Measurements from ENCODE around the gene ZNF629.
"Not testable (repeated sequence)": the region's sequence is repeated elsewhere in the genome, so short reads cannot be mapped to it uniquely, and the experiment has no call there.

ZNF629 gene

GRCh38 chr16:30786936-30787612, at the start of gene ZNF629:
TSS of gene ZNF629 (minus strand) at chr16:30787205. CDS start at chr16:30784482, 2,723 bp downstream.
- peak; percentile 73 to 75 for ATAC-seq

GRCh38 chr16:30834130-30834740, 47.2 kb upstream of the ZNF629 start:
- no peak for ATAC-seq

GRCh38 chr16:30830072-30830417, 43.0 kb upstream of the ZNF629 start:
- no peak for ATAC-seq

- no peak for ATAC-seq
Observed at GRCh38 chr16:30829130-30830071, 42.4 kb upstream of the ZNF629 start.

GRCh38 chr16:30821891-30822290, 34.9 kb upstream of the ZNF629 start:
- ATAC-seq: no peak

GRCh38 chr16:30821441-30821840, 34.4 kb upstream of the ZNF629 start:
- not testable (repeated sequence) for ATAC-seq

GRCh38 chr16:30820952-30821421, 34.0 kb upstream of the ZNF629 start:
- no peak for ATAC-seq

- ATAC-seq: no peak
Observed at GRCh38 chr16:30816769-30817168, 29.8 kb upstream of the ZNF629 start.

- peak in 1 of 2 donors; percentile 2 for ATAC-seq
Observed at GRCh38 chr16:30813821-30814189, 26.8 kb upstream of the ZNF629 start.

GRCh38 chr16:30809675-30810074, 22.7 kb upstream of the ZNF629 start:
- not testable (repeated sequence) for ATAC-seq

GRCh38 chr16:30808890-30809426, 22.0 kb upstream of the ZNF629 start:
- not testable (repeated sequence) for ATAC-seq

- ATAC-seq: no peak
Observed at GRCh38 chr16:30808146-30808545, 21.1 kb upstream of the ZNF629 start.

GRCh38 chr16:30805370-30806169, 18.6 kb upstream of the ZNF629 start:
- ATAC-seq: peak; percentile 84

- ATAC-seq: peak; percentile 15 to 36
Observed at GRCh38 chr16:30805056-30805369, 18.0 kb upstream of the ZNF629 start.

- ATAC-seq: no peak
Observed at GRCh38 chr16:30802936-30803335, 15.9 kb upstream of the ZNF629 start.

- no peak for ATAC-seq
Observed at GRCh38 chr16:30797670-30798309, 10.8 kb upstream of the ZNF629 start.

- no peak for ATAC-seq
Observed at GRCh38 chr16:30794634-30795033, 7.6 kb upstream of the ZNF629 start.

GRCh38 chr16:30793508-30794069, 6.6 kb upstream of the ZNF629 start:
- ATAC-seq: no peak

GRCh38 chr16:30787613-30788378, 791 bp upstream of the ZNF629 start:
- ATAC-seq: no peak

- ATAC-seq: peak; percentile 42 to 44
Observed at GRCh38 chr16:30786115-30786935, 680 bp downstream of the ZNF629 start.

All from activated CD4-positive, CD25-positive, alpha-beta regulatory T cell treated with anti-CD3 and anti-CD28 coated beads, Interleukin-2, amount 50 U/mL, for 24 hours (primary cell).